ENCODE measurements around the gene PXMP2.
"Not testable (repeated sequence)": the region's sequence is repeated elsewhere in the genome, so short reads cannot be mapped to it uniquely, and the experiment has no call there.

The PXMP2 gene

DNA sequence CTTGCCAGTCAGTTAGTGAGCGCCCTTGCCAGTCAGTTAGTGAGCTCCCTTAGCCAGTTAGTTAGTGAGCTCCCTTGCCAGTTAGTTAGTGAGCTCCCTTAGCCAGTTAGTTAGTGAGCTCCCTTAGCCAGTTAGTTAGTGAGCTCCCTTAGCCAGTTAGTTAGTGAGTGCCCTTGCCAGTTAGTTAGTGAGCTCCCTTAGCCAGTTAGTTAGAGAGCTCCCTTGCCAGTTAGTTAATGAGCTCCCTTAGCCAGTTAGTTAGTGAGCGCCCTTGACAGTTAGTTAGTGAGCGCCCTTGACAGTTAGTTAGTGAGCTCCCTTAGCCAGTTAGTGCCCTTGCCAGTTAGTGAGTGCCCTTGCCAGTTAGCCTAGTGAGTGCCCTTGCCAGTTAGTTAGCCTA, 7.5 kb downstream of the PXMP2 start:
- DNase-seq (ENCODE audit: low read depth, low spot score) = not testable (repeated sequence)

DNA sequence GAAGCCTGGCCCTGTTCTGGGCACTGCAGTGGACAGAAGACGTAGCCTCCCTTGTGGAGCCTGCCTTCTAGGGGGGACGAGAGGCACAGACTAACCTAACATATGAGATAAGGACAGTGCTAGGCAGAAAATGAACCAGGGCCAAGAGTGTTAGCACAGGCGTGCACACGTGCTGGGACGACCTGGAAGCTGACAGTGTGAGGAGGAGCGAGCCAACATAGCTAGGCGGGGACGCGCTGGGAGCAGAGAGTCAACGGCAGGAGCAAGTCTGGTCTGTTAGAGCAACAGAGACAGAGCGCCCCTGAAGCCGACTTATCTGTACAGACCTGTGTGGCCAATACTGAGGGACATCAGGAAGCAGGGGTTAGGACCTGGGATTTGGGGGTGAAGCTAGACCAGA, 8.0 kb downstream of the PXMP2 start:
- DNase-seq (ENCODE audit: low read depth, low spot score) = no peak

DNA sequence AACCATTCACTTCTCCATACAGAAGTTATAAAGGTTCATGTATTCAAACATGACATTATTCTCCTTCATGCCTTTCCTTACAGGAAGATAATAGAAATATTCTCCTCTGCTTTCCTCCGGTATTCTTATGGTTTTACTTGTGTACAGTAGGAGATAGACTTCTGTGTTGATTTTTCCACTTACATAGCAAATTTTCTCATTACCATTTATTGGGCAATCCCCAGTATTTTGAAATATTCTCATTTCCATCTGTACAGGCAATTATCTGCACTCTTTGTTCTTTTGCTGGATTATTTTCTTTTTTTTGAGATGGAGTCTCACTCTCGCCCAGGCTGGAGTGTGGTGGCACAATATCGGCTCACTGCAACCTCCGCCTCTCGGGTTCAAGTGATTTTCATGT, 11.0 kb downstream of the PXMP2 start:
- DNase-seq (ENCODE audit: low read depth, low spot score) = no peak

DNA sequence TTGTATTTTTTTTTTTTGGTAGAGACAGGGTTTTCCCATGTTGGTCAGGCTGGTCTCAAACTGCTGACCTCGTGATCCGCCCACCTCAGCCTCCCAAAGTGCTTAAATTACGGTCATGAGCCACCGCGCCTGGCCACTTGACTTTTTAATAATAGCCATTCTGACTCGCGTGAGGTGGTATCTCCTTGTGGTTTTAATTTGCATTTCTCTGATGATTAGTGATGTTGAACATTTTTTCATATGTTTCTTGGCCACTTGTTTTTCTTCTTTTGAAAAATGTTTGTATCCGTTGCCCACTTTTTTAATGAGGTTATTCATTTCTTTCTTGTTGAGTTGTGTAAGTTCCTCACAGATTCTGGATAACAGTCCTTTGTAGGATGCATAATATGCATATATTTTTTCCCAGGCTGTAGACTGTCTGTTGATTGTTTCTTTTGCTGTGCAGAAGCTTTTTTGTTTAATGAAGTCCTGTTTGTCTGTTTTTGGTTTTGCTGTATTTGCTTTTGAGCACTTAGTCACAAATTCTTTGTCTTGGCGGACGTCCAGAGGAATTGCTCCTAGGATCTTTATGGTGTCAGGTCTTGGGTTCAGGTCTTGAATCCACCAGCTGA, 12.9 kb downstream of the PXMP2 start:
- DNase-seq (ENCODE audit: low read depth, low spot score) = peak; percentile 31

DNA sequence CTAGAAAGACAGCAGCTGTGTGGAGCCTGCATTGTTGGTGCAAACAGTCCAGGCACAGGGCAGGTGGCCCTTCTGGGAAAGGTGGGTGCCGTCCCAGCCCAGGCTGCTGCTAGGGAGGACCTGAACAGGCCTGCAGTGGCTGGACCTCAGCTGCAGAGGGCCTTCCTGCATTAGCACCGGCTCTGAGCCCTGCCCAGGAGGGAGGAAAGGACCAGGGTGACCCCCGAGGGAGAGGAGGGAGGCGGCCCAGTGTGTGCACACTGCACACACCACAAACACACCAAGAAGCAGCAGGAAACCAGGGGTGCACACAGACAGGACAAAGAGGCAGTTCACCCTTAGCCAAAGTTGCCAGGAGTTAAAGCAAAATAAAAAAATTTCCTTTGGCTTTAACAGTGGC, 15.3 kb downstream of the PXMP2 start:
- DNase-seq (ENCODE audit: low read depth, low spot score) = no peak

DNA sequence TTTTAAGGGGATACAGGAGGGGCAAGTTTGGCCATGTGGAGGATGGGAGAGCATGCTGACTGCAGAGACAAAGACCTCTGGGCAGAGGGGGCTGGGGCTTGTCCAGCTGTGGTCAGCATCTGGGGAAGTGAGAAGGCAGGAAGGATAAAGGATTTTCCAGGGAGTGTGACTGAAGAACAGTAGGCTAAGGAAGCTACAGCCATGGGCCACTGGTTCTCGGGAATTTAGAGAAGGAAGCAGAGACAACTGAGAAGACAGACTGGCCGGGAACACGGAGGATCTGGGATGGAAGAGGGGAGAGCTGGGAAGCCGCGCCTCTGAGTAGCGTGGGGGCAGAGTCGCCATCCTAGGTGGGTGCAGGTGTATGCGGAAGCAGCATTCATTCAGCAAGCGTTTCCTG, 16.3 kb downstream of the PXMP2 start:
- no peak for DNase-seq (ENCODE audit: low read depth, low spot score)

DNA sequence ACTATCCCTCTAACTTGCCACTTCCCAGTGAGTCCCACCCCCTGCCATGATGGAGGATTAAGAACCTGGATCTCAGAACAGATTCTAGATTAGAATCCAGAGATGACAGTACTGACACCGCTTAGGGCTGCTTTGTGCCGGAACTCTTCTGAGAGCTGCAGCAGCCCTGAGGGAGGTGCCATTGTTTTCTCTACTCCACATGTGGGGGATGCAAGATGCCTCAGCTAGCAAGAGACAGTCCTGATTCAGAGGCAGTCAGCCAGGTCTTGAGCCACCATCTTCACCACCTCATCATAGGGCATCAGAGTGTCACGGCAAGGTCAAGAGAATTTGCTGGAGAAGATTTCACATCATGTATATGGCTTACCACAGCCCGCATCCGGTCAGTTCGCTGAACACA, 19.9 kb downstream of the PXMP2 start:
- DNase-seq (ENCODE audit: low read depth, low spot score) = no peak

DNA sequence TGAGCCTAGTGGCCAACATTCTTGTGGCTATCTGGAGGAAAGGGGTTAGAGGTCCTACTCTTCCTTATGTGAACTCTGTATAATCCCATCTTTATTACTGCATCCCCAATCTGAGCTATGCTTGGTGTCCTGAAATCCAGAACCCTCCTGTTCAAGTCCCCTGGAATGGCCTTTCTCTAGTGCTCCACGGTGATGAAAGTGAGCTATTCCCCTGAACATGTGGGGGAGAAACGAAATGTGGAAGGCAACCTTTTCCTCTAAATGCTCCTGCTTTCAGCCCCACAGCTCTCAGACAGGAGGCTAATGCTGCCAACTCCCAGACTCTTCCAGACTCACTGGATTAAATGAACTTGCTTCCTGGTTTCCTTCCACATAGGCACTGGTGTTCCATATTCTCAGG, 20.8 kb downstream of the PXMP2 start:
- no peak for DNase-seq (ENCODE audit: low read depth, low spot score)

DNA sequence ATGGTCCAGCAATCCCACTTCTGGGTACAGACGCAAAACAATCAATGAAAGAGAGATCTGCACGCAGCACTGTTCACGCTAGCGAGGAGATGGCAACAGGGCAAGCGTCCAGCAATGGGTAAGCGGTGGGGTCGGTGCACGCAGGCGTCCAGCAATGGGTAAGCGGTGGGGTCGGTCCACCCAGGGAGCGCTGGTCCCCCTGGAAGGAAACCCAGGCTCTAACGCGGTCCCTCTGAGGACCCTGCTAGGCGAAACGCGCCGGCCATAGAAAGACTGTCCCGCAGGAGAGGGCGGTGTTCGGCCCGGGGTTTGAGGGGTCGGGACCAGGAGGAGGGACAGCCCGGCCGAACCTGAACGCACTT, 22.6 kb downstream of the PXMP2 start:
- no peak for DNase-seq (ENCODE audit: low read depth, low spot score)

DNA sequence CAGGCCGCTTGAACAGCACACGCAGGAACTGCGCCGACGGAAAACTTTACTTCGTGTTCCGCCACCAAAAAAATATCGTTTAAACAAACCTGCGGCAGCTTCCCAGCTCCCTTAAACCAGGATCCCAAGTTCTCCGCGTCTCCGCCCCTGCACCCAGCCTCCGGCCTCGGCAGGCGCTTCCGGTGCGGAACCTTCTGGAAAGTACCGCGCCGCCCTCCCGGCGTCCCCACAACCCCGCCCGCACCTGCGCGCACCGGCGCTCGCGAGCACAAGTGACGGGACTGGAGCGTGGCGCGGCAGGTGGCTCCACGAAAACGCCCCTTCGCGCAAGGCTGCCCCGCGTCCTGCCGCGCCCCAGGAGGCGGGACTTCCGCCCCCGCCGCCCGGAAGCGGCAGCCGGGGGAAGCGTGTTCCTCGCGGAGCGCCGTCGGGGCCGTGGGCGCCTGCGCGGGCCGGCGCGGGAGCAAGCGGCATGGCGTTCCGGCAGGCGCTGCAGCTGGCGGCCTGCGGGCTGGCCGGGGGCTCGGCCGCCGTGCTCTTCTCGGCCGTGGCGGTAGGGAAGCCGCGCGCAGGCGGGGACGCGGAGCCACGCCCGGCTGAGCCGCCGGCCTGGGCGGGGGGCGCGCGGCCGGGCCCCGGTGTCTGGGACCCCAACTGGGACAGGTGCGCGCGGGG, 23.2 kb downstream of the PXMP2 start, which contains the start of gene PGAM5:
TSS of gene PGAM5 (plus strand) at position 438 of the 675 bp plus-strand sequence. CDS start at position 473, 35 bp downstream.
- peak; percentile 23 for DNase-seq (ENCODE audit: low read depth, low spot score)

DNA sequence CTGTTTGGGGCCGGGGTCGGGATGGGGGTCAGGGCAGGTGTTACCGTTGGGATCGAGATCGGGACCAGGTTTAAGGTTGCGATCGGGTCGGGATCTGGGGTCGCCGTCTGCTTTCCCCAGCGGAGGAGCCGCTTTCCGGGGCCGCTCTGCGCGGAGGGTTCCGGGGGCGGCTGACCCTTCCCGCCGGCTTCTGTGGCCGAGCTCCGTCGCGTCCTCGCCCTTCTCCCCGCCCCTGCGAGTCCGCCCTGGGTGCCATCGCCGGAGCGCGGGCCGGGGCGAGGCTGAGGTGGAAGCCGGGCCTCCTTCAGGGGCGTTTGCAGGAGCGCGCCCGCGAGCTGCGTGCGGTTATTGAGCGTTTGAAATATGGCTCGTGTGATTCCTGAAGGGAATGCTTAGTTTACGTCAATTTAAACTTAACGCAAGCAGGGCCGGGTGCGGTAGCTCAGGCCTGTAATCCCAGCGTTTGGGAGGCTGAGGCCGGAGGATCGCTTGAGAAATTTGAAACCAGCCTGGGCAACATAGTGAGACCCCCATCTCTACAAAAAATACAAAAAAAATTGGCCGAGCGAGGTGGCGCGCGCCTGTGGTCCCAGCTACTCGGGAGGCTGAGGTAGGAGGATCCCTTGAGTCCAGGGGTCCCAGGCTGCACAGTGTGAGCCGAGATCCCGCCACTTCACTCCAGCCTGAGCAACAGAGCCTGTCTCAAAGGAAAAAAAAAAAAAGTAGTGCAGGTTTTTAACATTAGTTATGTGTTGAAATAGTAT, 23.9 kb downstream of the PXMP2 start:
- no peak for DNase-seq (ENCODE audit: low read depth, low spot score)

DNA sequence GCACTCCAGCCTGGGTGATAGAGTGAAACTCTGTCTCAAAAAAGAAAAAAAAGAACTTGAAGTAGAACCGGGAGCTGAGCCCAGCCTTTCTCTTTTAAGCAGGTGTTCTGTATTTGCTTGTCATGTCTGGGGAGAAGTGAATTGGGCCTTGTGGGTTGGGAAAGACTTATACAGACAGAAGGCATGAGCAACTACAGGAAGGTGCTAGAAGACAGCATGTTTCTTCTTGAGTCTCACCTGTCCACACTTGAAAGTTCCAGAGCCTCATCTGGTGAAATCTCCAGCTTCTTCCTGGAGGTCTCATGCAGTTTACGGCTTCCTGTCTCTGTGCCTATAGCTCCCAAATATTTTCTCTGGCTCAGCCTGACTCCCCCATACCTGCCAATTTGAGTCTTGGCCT, 25.7 kb downstream of the PXMP2 start:
- no peak for DNase-seq (ENCODE audit: low read depth, low spot score)

DNA sequence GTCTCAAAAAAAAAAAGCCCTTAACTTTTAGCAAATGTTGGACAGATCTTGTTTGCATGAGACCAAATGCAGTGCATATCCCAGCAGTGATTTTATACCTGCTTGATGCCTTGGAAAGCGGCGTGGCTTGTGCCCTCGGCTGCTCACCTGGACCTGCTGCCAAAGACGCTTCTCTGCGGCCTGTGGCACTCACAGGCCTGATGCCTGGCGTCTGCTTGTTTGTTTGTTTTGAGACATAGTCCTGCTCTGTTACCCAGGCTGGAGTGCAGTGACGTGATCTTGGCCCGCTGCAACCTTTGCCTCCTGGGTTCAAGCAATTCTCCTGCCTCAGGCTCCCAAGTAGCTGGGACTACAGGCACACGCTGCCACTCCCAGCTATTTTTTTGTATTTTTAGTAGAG, 28.5 kb downstream of the PXMP2 start:
- DNase-seq (ENCODE audit: low read depth, low spot score) = no peak

DNA sequence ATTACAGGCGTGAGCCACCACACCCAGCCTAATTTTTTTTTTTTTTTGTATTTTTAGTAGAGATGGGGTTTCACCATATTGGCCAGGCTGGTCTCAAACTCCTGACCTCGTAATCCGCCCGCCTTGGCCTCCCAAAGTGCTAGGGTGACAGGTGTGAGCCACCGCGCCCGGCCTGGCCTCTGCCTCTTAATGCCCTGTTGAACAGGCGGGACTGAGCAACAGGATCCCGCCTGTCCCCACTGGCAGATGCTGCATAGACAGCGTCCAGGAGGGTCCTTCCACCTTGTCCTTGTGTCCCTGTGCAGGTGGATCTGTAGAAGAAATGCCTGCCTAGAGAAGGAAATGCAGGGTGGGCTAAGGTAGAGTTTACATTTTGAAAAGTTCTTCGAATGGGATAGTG, 29.0 kb downstream of the PXMP2 start:
- no peak for DNase-seq (ENCODE audit: low read depth, low spot score)

DNA sequence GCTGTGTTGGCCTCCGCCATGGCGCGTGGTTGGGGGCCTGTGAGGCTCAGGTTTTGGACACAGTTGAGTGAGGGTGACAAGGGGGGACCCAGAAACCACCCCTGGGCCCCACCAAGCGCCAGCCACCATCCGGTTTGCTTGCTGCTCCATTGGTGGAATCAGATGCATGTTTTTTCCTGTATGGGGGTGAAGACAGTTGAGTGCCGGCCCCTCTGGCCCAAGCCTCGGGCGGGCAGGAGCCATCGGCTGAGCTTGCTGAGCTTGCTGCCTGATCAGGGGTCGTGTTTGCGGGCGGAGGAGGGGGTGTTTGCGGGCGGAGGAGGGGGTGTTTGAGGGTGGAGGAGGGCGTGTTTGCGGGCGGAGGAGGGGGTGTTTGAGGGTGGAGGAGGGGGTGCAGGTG, 29.6 kb downstream of the PXMP2 start:
- DNase-seq (ENCODE audit: low read depth, low spot score) = no peak

DNA sequence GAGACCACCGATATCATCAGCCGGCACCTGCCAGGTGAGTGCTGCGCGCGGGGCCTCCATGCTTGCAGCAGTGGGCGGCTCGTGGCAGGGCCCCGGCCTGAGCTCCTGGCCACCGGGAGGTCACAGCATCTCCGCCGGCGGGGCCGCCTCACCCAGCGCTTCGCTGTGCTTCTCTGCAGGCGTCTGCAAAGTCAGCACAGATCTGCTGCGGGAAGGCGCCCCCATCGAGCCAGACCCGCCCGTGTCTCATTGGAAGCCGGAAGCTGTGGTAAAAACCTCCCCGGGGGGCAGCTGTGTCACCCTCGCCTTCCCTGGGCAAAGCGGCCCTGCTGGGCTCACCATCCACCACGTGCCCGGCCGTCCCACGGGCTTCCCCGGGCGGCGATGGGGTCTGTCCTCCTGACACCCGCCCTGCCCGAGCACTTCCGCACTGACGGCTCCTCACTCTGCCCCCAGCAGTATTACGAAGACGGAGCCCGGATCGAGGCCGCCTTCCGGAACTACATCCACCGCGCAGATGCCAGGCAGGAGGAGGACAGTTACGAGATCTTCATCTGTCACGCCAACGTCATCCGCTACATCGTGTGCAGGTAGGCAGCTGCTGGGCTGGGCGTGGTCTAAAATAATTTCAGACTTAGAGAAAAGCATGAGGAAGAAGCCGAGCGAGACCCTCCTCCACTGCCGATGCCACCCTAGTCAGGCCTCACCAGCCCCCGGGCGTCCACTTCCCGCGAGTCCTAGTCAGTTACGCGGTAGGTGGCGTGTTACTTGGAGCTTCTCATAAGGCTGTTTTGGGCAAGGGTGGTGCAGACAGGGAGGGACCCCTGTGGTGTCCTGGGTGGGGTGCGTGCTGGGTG, 30.4 kb downstream of the PXMP2 start:
- no peak for DNase-seq (ENCODE audit: low read depth, low spot score)

DNA sequence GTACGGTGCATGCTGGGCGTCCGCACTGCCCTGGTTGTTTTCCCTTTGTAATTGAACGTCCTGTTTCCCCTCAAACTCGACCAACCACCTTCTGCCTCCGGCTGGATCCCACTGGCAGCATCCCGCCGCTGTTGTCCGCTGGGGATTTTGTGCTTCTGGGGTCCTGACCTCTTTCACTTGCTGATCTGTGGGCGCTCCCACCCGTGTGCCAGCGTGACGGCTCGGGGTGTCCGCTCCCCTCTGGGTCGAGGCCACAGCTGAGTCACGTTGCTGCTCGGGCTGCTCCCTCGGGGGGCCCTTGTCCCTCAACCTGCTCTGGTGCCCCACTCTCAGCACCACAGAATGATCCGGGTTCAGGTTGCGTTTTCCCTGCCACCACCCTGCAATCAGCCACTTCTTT, 31.3 kb downstream of the PXMP2 start:
- no peak for DNase-seq (ENCODE audit: low read depth, low spot score)

DNA sequence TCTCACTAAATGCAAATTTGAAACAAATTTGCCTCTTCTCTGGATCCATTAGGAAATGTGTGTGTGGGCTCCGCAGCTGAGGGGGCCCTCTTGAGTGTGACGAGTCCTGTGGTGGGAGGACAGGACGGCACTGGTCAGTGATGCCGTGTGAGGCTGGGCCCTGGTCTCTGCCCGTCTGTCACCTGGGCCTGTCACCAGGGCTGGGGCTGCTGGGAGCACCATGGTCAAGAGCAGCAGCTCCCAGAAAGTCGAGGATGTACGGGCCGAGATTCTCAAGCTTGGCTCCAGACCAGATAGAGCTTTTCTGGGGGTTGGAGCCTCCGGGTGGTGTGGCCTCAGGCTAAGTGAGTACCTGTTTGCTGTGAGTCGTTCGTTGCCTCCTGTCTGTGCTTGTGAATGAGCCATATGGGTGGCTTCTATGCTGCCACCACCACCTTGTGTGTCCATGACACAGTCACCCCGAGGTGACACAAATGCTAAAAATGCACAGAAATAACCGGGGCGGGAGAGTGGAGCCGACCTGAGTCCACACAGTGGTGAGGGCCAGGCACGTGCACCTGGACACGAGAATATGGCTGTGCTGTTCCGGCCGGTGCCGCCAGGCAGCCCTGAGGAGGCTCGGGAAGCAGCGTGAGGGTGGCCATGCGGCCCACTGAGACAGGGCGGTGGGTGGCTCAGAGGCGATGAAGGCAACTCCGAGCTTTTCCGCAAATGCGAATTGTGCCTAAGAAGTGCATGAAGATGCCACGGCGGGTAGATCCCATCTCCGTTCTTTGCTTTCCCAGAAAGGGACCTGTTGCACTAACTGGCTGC, 32.0 kb downstream of the PXMP2 start:
- no peak for DNase-seq (ENCODE audit: low read depth, low spot score)

DNA sequence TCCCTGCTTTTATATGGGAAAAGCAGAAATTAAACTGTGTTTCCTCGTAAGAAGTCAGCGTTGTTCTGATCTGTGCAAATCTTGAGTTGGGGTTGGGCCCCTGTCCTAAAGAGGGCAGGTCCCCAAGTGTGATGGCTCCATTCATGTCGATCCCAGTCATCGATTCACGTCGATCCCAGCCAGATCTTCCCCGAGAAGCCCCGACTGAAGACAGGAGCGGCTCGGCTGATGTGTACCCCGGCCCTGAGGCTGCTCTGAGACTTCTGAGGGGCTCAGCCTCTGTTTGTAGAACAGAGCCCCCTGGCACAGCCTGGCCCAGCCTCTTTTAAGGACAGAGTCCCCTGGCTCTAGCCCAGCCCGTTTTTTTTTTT, 32.6 kb downstream of the PXMP2 start:
- DNase-seq (ENCODE audit: low read depth, low spot score) = no peak

DNA sequence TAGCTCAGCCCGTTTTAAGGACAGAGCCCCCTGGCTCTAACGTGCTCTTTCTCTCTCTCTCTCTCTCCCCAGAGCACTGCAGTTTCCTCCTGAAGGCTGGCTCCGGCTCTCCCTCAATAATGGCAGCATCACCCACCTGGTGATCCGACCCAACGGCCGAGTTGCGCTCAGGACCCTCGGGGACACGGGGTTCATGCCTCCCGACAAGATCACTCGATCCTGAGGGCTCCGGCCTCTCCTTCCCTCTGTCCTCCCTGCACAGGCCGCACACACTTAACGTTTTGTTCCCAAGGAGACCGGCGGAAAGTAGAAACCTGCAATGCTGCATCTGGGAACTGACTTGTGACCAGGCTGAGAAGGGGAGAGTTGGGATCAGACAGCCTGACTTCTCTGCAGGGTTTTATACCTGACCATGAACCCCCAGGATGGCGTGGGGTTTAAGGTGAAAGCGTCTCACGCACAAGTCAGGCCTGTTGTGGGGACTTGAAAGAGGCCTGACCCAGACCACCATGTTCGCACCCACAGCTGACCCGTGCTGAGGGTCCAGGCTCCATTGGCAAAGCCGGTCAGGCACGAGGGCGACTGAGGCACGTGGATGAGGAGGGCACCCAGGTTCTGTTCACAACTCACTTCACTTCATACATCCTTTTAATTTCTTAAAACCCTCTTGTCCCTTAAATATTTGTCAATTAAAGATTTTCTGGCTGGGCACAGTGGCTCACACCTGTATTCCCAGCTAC, 33.4 kb downstream of the PXMP2 start:
- no peak for DNase-seq (ENCODE audit: low read depth, low spot score)
